22Rv1 (cell line): Measurements from ENCODE around the gene NOX1.

Experiments used
- CTCF ChIP-seq: fragments of 450-650 bp; IDR thresholded peaks from 2 replicates; pipeline ENCODE4 v1.5.1; 2017; ENCODE audit warnings: mild to moderate bottlenecking
- ZFX ChIP-seq: fragments of 450-650 bp; IDR thresholded peaks from 2 replicates; pipeline ENCODE4 v1.6.1; 2017; ENCODE audit warnings: antibody characterized with exemption, borderline replicate concordance

- TF ChIP-seq CTCF (no peak), ZFX (no peak)
Observed at GRCh38 chrX:100802843-100803242, 71.3 kb downstream of the NOX1 start.
